Retinal pigment epithelial cell (primary cell): ENCODE measurements around the gene KLHL8.

Experiments used
- DNase-seq: peaks from one replicate; pipeline ENCODE4 v3.0.0-alpha.2; 2010; ENCODE audit warnings: low read depth
- H3K4me3 ChIP-seq: 2 replicates; pipeline ENCODE4 v1.5.1; 2011; ENCODE audit warnings: mild to moderate bottlenecking, low read length, control low read depth, moderate library complexity
- CTCF ChIP-seq: conservative IDR thresholded peaks from 2 replicates; pipeline ENCODE4 v1.5.1; 2011; ENCODE audit warnings: low read depth, low read length, control low read depth, inconsistent platforms

The KLHL8 gene

GRCh38 chr4:87257523-87257922, 37.1 kb upstream of the KLHL8 start:
- no peak for DNase-seq
- H3K4me3 ChIP-seq: no peak overlapping the region
- no peak for TF ChIP-seq CTCF

GRCh38 chr4:87255755-87256154, 35.3 kb upstream of the KLHL8 start:
- H3K4me3 ChIP-seq: no peak overlapping the region
- TF ChIP-seq CTCF: no peak
- no peak for DNase-seq

GRCh38 chr4:87251106-87251505, 30.7 kb upstream of the KLHL8 start:
- no peak for TF ChIP-seq CTCF
- no peak for DNase-seq
- H3K4me3 ChIP-seq: no peak overlapping the region

- H3K4me3 ChIP-seq: no peak overlapping the region
- no peak for DNase-seq
- TF ChIP-seq CTCF: no peak
Measured at GRCh38 chr4:87250294-87250693, 29.9 kb upstream of the KLHL8 start.

GRCh38 chr4:87249332-87250019, 29.1 kb upstream of the KLHL8 start:
- TF ChIP-seq CTCF: no peak
- no peak overlapping the region for H3K4me3 ChIP-seq
- DNase-seq: no peak

- no peak for DNase-seq
- no peak overlapping the region for H3K4me3 ChIP-seq
- no peak for TF ChIP-seq CTCF
Measured at GRCh38 chr4:87243426-87244053, 23.1 kb upstream of the KLHL8 start.

GRCh38 chr4:87241336-87241735, 20.9 kb upstream of the KLHL8 start:
- H3K4me3 ChIP-seq: no peak overlapping the region
- DNase-seq: no peak
- TF ChIP-seq CTCF: no peak
